GM19324 (cell line): ENCODE results near the gene CRB3.

ENCODE experiments used
- ATAC-seq: cut with Tn5 transposase; IDR thresholded peaks from one replicate; pipeline ENCODE4 v1.9.1; 2021; ENCODE audit warnings: mild to moderate bottlenecking, moderate library complexity; ENCODE audit not compliant: unreplicated experiment, low FRiP score

CRB3 gene

GRCh38 chr19:6431891-6432290 is 32.2 kb upstream of the CRB3 start:
- no peak for ATAC-seq

- ATAC-seq, result no peak
These were observed 30.9 kb upstream of the CRB3 start for GRCh38 chr19:6433165-6433564.

GRCh38 chr19:6433663-6434062 is 30.4 kb upstream of the CRB3 start, which contains the start of gene SLC25A41:
TSS of gene SLC25A41 (minus strand) at chr19:6433763. CDS start at chr19:6433693, 70 bp downstream.
- no peak for ATAC-seq

GRCh38 chr19:6439743-6440142 is 24.3 kb upstream of the CRB3 start:
- no peak for ATAC-seq

GRCh38 chr19:6440905-6441304 is 23.2 kb upstream of the CRB3 start:
- no peak for ATAC-seq

GRCh38 chr19:6442087-6442688 is 21.9 kb upstream of the CRB3 start:
- no peak for ATAC-seq

GRCh38 chr19:6443986-6444385 is 20.1 kb upstream of the CRB3 start:
- ATAC-seq, result no peak

- ATAC-seq, result no peak
These were observed 17.6 kb upstream of the CRB3 start for GRCh38 chr19:6446452-6446851.

- no peak for ATAC-seq
These were observed 16.0 kb upstream of the CRB3 start for GRCh38 chr19:6448045-6448444.

- ATAC-seq, result no peak
These were observed 13.9 kb upstream of the CRB3 start for GRCh38 chr19:6450166-6450565.

- no peak for ATAC-seq
These were observed 12.4 kb upstream of the CRB3 start for GRCh38 chr19:6451583-6452222.

- ATAC-seq, result no peak
These were observed 11.9 kb upstream of the CRB3 start for GRCh38 chr19:6452223-6452614.

GRCh38 chr19:6452899-6453298 is 11.2 kb upstream of the CRB3 start:
- no peak for ATAC-seq

- ATAC-seq, result no peak
These were observed 10.0 kb upstream of the CRB3 start for GRCh38 chr19:6453951-6454565.

GRCh38 chr19:6455924-6456323 is 8.1 kb upstream of the CRB3 start:
- no peak for ATAC-seq

- ATAC-seq, result no peak
These were observed 5.9 kb upstream of the CRB3 start for GRCh38 chr19:6457958-6458694.

- no peak for ATAC-seq
These were observed 5.3 kb upstream of the CRB3 start for GRCh38 chr19:6458695-6459261.

GRCh38 chr19:6459262-6460098 is 4.6 kb upstream of the CRB3 start, which contains the start of gene SLC25A23:
TSS of gene SLC25A23 (minus strand) at chr19:6459792. CDS start at chr19:6459628, 164 bp downstream.
- peak; percentile 41 for ATAC-seq

GRCh38 chr19:6460099-6460884 is 3.8 kb upstream of the CRB3 start:
- peak; percentile 82 for ATAC-seq
